Endothelial cell of umbilical vein (primary cell): ENCODE results near the gene MRAP. TPM values are rescaled to one million over a fixed set of nuclear protein-coding genes. Genes with fewer than 3 reads are reported as not detected.

Source experiments
- BruUV-seq: library from RNA; stranded (reverse); fragments of 400-500 nt; replicated peaks from 2 replicates; lab custom pipeline; 2021; lab: Mats Ljungman, UMichigan
- CTCF ChIA-PET: fragments of 300-600, 350-600 bp; sonication (Branson Sonifier 250); formaldehyde crosslinking; loops from one replicate; lab custom pipeline; 2021; ENCODE audit warnings: antibody characterized with exemption, inconsistent platforms; lab: Charles Lee
- POLR2A ChIA-PET: fragments of 300-600, 350-600 bp; sonication (Branson Sonifier 250); formaldehyde crosslinking; loops from one replicate; lab custom pipeline; 2021; ENCODE audit warnings: antibody characterized with exemption, inconsistent platforms; lab: Charles Lee
- DNase-seq: peaks from one replicate; pipeline ENCODE4 v3.0.0-alpha.2; 2011; ENCODE audit warnings: low read depth, low spot score
- FAIRE-seq: peaks from 2 replicates; lab custom pipeline; 2011; peaks lifted over from hg19 to GRCh38; lab: Jason Lieb, UNC
- H2AFZ ChIP-seq: 2 replicates; pipeline ENCODE4 v1.6.0; 2012; ENCODE audit warnings: low read depth, low read length, control low read depth, inconsistent platforms
- H3K27ac ChIP-seq: 2 replicates; pipeline ENCODE4 v1.5.1; 2011; ENCODE audit warnings: low read depth, mild to moderate bottlenecking, control low read depth, low read length, moderate library complexity; ENCODE audit not compliant: insufficient read depth
- H3K27me3 ChIP-seq, 2 experiments: 2 replicates each; pipeline versions ENCODE4 v1.6.0 to v1.6.1; 2011; ENCODE audit warnings: low read length in 2 of 2, mixed read lengths in 1 of 2; ENCODE audit not compliant: control insufficient read depth in 2 of 2, insufficient read depth in 2 of 2
- H3K36me3 ChIP-seq, 2 experiments: 2 replicates in 1 of 2; 3 replicates in 1 of 2; pipeline ENCODE4 v1.5.1; 2011; ENCODE audit warnings: low read length in 2 of 2, mild to moderate bottlenecking in 1 of 2, moderate library complexity in 1 of 2; ENCODE audit not compliant: control insufficient read depth in 2 of 2, insufficient read depth in 2 of 2; ENCODE audit errors: extremely low read depth in 1 of 2
- H3K4me1 ChIP-seq: 3 replicates; pipeline ENCODE4 v1.5.1; 2011; ENCODE audit warnings: mild to moderate bottlenecking, low read length; ENCODE audit not compliant: control insufficient read depth, insufficient read depth; ENCODE audit errors: extremely low read depth
- H3K4me2 ChIP-seq: 2 replicates; pipeline ENCODE4 v1.6.1; 2011; ENCODE audit warnings: low read length, control low read depth, mixed read lengths; ENCODE audit not compliant: insufficient read depth
- H3K4me3 ChIP-seq, 3 experiments: fragments of 200-600 bp in 1 of 3; sonication (generic), shearing (Covaris generic) in 1 of 3; replicated peaks in 1 of 3; 2 replicates each; pipeline ENCODE4 v1.5.1; 2011 to 2016; ENCODE audit warnings: control low read depth in 3 of 3, low read length in 3 of 3, mild to moderate bottlenecking in 2 of 3, inconsistent platforms in 1 of 3, low read depth in 1 of 3, moderate library complexity in 1 of 3; ENCODE audit not compliant: insufficient read depth in 1 of 3
- H3K79me2 ChIP-seq: 2 replicates; pipeline ENCODE4 v1.6.0; 2012; ENCODE audit warnings: low read length, inconsistent platforms; ENCODE audit not compliant: control insufficient read depth, insufficient read depth
- H3K9ac ChIP-seq: replicated peaks from 2 replicates; pipeline ENCODE3; 2011; ENCODE audit warnings: low read length, control low read depth; ENCODE audit not compliant: insufficient read depth; ENCODE audit errors: extremely low read depth
- H3K9me1 ChIP-seq: replicated peaks from 3 replicates; pipeline ENCODE4 v1.6.0; 2011; ENCODE audit warnings: mild to moderate bottlenecking, low read length; ENCODE audit not compliant: control insufficient read depth, insufficient read depth; ENCODE audit errors: extremely low read depth
- H3K9me3 ChIP-seq: replicated peaks from 2 replicates; pipeline ENCODE4 v1.5.1; 2012; ENCODE audit warnings: low read length, inconsistent platforms; ENCODE audit not compliant: control insufficient read depth, insufficient read depth
- H4K20me1 ChIP-seq: replicated peaks from 2 replicates; pipeline ENCODE3; 2011; ENCODE audit warnings: mild to moderate bottlenecking, low read length; ENCODE audit not compliant: control insufficient read depth, insufficient read depth; ENCODE audit errors: extremely low read depth
- EZH2 ChIP-seq: IDR thresholded peaks from 2 replicates; pipeline ENCODE4 v1.6.1; 2012; ENCODE audit warnings: borderline replicate concordance, low read depth, mild to moderate bottlenecking, moderate library complexity, low read length, inconsistent platforms; ENCODE audit not compliant: severe bottlenecking
- FOS ChIP-seq: IDR thresholded peaks from 2 replicates; pipeline ENCODE4 v1.6.1; 2011; ENCODE audit warnings: mild to moderate bottlenecking, low read length, moderate library complexity, borderline replicate concordance; ENCODE audit not compliant: insufficient read depth
- GATA2 ChIP-seq: IDR thresholded peaks from 2 replicates; pipeline ENCODE4 v1.7.0; 2011; ENCODE audit warnings: low read depth, mild to moderate bottlenecking, moderate library complexity, mixed read lengths, low read length; ENCODE audit not compliant: insufficient read length, insufficient read depth
- JUN ChIP-seq: IDR thresholded peaks from 2 replicates; pipeline ENCODE4 v1.6.1; 2011; ENCODE audit warnings: borderline replicate concordance, low read depth; ENCODE audit not compliant: insufficient read length, insufficient read depth
- MYC ChIP-seq: IDR thresholded peaks from one replicate; pipeline ENCODE4 v1.6.1; 2011; ENCODE audit warnings: mild to moderate bottlenecking, low read depth, low read length
- POLR2A ChIP-seq: IDR thresholded peaks from 2 replicates; pipeline ENCODE4 v1.6.1; 2012; ENCODE audit warnings: low read depth, mild to moderate bottlenecking, control low read depth, low read length
- POLR2AphosphoS5 ChIP-seq: IDR thresholded peaks from 2 replicates; pipeline ENCODE4 v1.6.1; 2012; ENCODE audit warnings: low read depth, mild to moderate bottlenecking, control low read depth, low read length, moderate library complexity; ENCODE audit not compliant: insufficient read depth
- dilution Hi-C: fragments of 300-500 bp; cut with MboI; formaldehyde crosslinking; loops from one replicate; pipeline ENCODE4 v1.15.0; 2019; ENCODE audit warnings: low sequenced_read_pairs; ENCODE audit not compliant: extremely low pct_ligation_motif_present
- intact Hi-C: fragments of 100-400 bp; cut with micrococcal nuclease; formaldehyde crosslinking; loops from one replicate; pipeline ENCODE4 v1.10.0; 2022
- polyA plus RNA-seq, 4 experiments: library from polyadenylated mRNA; depleted of rRNA in 3 of 4; stranded (reverse) in 3 of 4; unstranded in 1 of 4; fragments of >200 nt; gene quantifications; 2 replicates each; pipeline versions ENCODE4 v1.2.1 to v1.2.3, GENCODE V29; 2011 to 2012; ENCODE audit warnings: missing spikeins in 1 of 4
- total RNA-seq: library from RNA; stranded (reverse); gene quantifications from 2 replicates; pipeline ENCODE4 v1.2.3, GENCODE V29; 2021
- TF ChIP-seq, protein P1 (sequence below): IDR thresholded peaks from 2 replicates; pipeline ENCODE4 v1.6.1; 2011; ENCODE audit not compliant: insufficient read depth, insufficient read length
- TF ChIP-seq, protein P2 (sequence below), 2 donors: IDR thresholded peaks; 1 replicate in 1 of 2; 2 replicates in 1 of 2; pipeline ENCODE4 v1.5.1; 2011; ENCODE audit warnings: low read length in 2 of 2, mild to moderate bottlenecking in 2 of 2, moderate library complexity in 2 of 2, control low read depth in 1 of 2, inconsistent platforms in 1 of 2, low read depth in 1 of 2; ENCODE audit not compliant: insufficient read depth in 1 of 2; ENCODE audit errors: extremely low read depth in 1 of 2

Gene MRAP
- total and polyA plus RNA-seq, 2 donors (not counting 3 experiments of a cell fraction or from before 2014, with no cell fraction given) = not detected

DNA sequence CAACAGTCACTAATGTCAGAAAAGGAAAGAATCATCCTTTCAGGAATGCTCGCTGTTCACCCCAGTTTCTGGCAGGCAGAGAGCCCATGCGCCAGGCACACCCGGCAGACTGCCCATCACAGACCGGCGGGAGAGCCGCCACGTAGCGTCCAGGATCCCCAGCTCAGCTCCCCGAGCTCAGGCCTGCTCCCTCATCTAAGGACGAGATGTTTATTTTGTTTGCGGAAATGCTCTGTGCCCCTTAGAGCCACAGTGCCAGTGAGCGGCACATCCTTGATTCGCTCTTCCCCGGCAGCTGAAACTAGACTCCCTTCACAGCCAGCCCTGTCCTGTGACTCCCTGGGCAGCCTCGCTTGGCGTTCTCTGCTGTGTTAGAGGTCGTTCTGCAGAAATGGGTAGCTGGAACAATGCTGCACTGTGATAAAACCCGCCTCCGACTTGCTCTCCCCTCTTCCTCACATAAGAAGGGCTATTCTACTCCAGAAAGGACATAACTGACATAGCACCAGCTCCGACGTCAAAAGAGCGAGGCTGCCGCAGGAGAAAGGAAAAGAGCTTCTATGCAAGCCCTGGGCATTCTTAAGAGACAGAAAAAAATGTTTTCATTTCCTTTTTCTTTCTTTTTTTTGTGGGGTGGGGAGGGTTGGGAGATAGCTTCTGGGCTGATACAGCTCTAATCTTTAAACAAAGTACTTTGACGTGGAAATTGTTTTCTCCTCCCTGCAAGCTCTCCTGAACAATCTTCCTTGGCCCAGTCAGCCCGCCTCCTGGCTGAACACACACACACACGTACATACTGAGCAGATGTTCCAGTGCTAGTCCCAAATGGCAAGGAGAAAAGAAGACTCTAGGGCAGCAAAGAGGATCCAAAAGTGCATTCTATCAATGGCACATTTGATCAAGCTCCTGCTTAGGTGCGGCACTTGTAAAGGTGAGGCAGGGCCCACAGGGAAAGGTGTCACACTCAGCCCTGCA is 37.2 kb downstream of the MRAP start:
- POLR2A ChIA-PET = no interaction called here
- no peak for DNase-seq
- dilution Hi-C loops = no loop called here

More for the DNA sequence above, 37.2 kb downstream of the MRAP start:
- Histone ChIP-seq H3K9me3 (no peaks in the 10 kb centered on the region), H2AFZ (no peak overlapping the region), H3K9me1 (no peaks in the 10 kb centered on the region), H3K4me3 (no peak overlapping the region), H3K4me1 (peaks cover 8% of the 10 kb centered on the region), H3K27me3 (no peaks in the 10 kb centered on the region), H3K27ac (no peak overlapping the region), H3K36me3 (peaks cover 15 to 36% of the 10 kb centered on the region in 2 experiments), H3K9ac (no peak overlapping the region), H4K20me1 (no peaks in the 10 kb centered on the region), H3K4me2 (no peak overlapping the region), H3K79me2 (no peaks in the 10 kb centered on the region)
- FAIRE-seq = no peak
- CTCF ChIA-PET = interaction anchor here (1.2 kb wide), 1 partner anchor 265 kb away, joined by 5 read pairs; no protein-coding TSS in a partner anchor
- TF ChIP-seq POLR2AphosphoS5 = no peak
- no peak for TF ChIP-seq FOS
- TF ChIP-seq, protein P1, sequence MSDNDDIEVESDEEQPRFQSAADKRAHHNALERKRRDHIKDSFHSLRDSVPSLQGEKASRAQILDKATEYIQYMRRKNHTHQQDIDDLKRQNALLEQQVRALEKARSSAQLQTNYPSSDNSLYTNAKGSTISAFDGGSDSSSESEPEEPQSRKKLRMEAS = no peak
- TF ChIP-seq, protein P2, sequence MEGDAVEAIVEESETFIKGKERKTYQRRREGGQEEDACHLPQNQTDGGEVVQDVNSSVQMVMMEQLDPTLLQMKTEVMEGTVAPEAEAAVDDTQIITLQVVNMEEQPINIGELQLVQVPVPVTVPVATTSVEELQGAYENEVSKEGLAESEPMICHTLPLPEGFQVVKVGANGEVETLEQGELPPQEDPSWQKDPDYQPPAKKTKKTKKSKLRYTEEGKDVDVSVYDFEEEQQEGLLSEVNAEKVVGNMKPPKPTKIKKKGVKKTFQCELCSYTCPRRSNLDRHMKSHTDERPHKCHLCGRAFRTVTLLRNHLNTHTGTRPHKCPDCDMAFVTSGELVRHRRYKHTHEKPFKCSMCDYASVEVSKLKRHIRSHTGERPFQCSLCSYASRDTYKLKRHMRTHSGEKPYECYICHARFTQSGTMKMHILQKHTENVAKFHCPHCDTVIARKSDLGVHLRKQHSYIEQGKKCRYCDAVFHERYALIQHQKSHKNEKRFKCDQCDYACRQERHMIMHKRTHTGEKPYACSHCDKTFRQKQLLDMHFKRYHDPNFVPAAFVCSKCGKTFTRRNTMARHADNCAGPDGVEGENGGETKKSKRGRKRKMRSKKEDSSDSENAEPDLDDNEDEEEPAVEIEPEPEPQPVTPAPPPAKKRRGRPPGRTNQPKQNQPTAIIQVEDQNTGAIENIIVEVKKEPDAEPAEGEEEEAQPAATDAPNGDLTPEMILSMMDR (IDR thresholded peaks at IDR 0.05; ENCODE audit: extremely low read depth in 1 of 2, insufficient read depth in 1 of 2, low read depth in 1 of 2, low read length in 2 of 2) = no peak
- no peak for TF ChIP-seq MYC
- no peak for TF ChIP-seq JUN
- TF ChIP-seq EZH2 = no peak
- no peak for TF ChIP-seq GATA2
- TF ChIP-seq POLR2A = no peak
- intact Hi-C loops = no loop called here
- no TSS peak for BruUV-seq
